Fibroblast of mammary gland (primary cell): ENCODE results near the gene MCF2L.
"Not testable (repeated sequence)": the region's sequence is repeated elsewhere in the genome, so short reads cannot be mapped to it uniquely, and the experiment has no call there.

Experiments
- DNase-seq: peaks from one replicate; pipeline ENCODE4 v3.0.0-alpha.2; 2010; ENCODE audit warnings: low read depth
- H3K4me3 ChIP-seq: 2 replicates; pipeline ENCODE4 v1.5.1; 2011; ENCODE audit warnings: low read depth, mild to moderate bottlenecking, low read length, moderate library complexity; ENCODE audit not compliant: control insufficient read depth
- TF ChIP-seq, protein P1 (sequence below): conservative IDR thresholded peaks from 2 replicates; pipeline ENCODE4 v1.5.1; 2011; ENCODE audit warnings: low read depth, low read length, inconsistent platforms; ENCODE audit not compliant: control insufficient read depth, insufficient read depth

Gene MCF2L

DNA sequence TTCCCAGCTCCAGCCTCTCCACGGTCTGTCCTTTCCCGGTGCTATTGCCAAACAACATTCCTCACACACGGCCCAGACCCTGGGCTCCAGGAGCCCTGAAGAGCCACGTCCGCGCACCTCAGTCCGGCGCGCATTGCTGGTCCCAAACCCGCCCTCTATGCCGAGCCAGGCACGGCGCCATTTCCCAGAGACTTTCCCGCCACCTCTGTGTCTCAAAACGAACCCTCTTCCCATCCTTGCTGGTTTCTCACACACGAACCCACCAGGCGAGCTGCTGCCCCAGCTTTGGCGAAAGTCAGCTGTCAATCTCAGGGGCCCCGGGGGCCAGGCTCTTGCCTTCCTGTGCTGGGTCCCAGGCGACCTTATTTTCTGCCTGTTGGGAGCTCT, 108.5 kb downstream of the MCF2L start:
- no peak overlapping the region for H3K4me3 ChIP-seq
- TF ChIP-seq, protein P1, sequence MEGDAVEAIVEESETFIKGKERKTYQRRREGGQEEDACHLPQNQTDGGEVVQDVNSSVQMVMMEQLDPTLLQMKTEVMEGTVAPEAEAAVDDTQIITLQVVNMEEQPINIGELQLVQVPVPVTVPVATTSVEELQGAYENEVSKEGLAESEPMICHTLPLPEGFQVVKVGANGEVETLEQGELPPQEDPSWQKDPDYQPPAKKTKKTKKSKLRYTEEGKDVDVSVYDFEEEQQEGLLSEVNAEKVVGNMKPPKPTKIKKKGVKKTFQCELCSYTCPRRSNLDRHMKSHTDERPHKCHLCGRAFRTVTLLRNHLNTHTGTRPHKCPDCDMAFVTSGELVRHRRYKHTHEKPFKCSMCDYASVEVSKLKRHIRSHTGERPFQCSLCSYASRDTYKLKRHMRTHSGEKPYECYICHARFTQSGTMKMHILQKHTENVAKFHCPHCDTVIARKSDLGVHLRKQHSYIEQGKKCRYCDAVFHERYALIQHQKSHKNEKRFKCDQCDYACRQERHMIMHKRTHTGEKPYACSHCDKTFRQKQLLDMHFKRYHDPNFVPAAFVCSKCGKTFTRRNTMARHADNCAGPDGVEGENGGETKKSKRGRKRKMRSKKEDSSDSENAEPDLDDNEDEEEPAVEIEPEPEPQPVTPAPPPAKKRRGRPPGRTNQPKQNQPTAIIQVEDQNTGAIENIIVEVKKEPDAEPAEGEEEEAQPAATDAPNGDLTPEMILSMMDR, result no peak
- no peak for DNase-seq

DNA sequence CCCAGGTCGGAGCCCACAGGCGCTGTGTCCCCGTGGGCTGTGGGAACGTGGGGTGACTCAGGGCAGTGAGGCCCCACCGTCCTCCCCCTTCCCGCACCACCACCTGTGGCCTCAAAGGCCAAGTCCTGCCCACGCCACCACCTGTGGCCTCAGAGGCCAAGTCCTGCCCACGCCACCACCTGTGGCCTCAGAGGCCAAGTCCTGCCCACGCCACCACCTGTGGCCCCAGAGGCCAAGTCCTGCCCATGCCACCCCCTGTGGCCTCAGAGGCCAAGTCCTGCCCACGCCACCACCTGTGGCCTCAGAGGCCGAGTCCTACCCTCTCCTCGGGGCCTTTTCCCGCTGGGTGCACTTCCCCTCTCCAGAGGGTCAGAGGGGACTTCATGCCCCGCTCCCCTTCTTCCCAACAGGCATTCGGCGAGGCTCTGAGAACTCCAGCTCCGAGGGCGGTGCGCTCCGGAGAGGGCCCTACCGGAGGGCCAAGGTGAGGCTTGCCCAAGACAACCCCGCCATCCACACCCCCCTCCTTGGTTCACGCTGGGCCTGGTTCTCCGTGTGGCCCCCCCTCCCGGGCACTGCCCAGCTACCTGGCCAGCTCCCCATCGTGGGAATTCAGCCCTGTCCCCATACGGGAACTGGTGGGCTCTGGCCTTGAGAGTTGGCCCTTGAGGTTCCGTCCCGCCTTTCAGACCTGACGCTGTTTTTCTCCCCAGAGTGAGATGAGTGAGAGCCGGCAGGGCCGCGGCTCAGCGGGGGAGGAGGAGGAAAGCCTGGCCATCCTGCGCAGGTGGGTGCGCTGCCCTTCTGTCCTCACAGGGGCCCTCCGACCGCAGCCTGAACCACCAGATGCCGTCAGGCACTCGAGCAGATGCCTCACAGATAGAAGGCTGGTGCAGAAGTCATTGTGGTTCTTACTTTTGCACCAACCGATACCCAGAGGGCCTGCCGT, 109.2 kb downstream of the MCF2L start:
- no peak for DNase-seq
- TF ChIP-seq, protein P1, result no peak
- H3K4me3 ChIP-seq, result no peak overlapping the region

DNA sequence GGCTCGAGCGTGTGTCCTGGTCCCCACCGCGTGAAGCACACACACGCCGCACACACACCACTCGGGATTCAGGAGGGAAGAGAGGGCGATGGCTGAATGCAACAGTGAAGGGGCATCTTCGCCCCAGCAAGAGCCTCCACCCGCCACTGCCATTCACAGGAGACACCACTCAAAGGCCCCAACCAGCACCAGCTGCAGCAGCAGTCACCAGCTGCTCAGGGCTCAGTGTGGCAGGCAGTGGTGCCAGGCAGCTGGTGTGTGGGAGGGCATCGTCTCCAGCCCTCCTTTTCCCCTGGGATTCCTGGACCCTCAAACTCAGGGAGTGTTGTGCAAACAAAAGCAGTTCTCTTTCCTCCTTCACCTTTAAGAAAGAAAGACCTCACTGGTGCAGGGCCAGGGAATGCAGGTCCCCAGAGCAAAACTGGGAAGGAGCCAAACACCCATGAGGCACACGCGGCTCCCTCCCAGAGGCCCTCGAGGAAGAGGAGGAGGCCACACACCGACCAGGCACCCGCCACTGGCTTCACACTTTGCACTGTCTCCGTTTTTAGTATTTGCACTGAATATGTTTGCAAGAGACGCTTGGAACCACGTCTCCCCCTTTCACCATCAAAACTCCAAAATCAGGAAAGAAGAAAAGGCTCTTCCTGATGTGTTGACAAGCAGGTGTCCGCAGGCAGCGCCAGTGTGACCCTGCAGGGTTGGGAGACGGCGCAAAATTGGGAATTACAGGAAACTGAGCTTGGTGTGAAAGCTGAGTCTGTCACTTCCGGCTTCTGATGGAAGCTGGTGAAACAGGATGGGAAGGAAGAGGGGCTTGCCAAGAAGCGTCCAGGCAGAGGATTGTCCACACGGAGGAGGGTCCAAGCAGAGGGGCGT, 110.1 kb downstream of the MCF2L start:
- no peak for DNase-seq
- TF ChIP-seq, protein P1, result no peak

DNA sequence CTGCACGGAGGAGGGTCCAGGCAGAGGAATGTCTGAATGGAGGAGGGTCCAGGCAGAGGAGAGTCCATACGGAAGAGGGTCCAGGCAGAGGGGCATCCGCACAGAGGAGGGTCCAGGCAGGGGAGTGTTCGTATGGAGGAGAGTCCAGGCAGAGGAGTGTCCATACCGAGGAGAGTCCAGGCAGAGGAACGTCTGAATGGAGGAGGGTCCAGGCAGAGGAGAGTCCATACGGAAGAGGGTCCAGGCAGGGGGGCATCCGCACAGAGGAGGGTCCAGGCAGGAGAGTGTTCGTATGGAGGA, 110.7 kb downstream of the MCF2L start:
- H3K4me3 ChIP-seq, DNase-seq: not testable (repeated sequence)

More for the DNA sequence above, 110.1 kb downstream of the MCF2L start:
- no peak overlapping the region for H3K4me3 ChIP-seq

GRCh38 chr13:113080361-113080831, 111.4 kb downstream of the MCF2L start:
- DNase-seq, result no peak
- TF ChIP-seq, protein P1, result no peak
- H3K4me3 ChIP-seq, result no peak overlapping the region

DNA sequence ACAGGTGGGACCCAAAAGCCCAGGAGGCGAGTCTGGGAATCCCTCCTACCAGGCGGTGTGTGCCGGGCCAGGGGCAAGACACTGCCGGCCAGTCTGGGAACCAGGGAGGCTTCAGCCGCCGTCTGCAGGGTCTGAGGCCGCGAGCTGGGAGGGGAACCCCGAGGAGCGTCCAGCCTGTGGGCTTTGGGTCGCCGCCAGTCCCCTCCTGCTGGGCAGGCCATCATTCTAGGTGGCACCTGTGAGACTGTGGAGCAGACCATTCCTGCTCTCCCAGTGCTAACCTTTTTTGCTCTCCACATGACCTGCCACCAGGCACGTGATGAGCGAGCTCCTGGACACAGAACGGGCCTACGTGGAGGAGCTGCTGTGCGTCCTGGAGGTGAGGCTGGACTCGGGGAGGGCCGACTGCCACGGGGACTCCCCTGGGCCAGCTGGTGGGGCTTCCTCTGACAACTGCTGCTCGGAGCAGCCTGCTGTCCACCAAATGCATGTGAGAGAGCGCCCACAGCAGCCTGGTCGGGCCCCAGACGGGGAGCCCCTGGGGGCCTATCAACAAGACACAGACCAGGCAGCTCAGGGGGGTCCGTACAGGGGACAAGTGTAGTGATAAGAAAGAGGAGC, 112.0 kb downstream of the MCF2L start:
- TF ChIP-seq, protein P1, result no peak
- no peak for DNase-seq
- no peak overlapping the region for H3K4me3 ChIP-seq
